Gastroesophageal sphincter (tissue), 3 donors: ENCODE data around the gene CMIP.

Source experiments
- EP300 ChIP-seq: sonication (generic); formaldehyde crosslinking; IDR thresholded peaks from one replicate; pipeline ENCODE4 v1.6.1; 2017; ENCODE audit warnings: antibody characterized with exemption, mild to moderate bottlenecking
- POLR2A ChIP-seq, 2 donors: fragments of 450-650 bp; IDR thresholded peaks; one replicate each; pipeline ENCODE4 v1.6.1; 2017; ENCODE audit warnings: antibody characterized with exemption in 2 of 2, mild to moderate bottlenecking in 2 of 2, moderate library complexity in 1 of 2
- POLR2AphosphoS5 ChIP-seq: sonication (generic); formaldehyde crosslinking; IDR thresholded peaks from one replicate; pipeline ENCODE4 v1.6.1; 2017; ENCODE audit warnings: antibody characterized with exemption
- TF ChIP-seq, protein P1 (sequence below), 4 experiments: fragments of 200-600 bp in 2 of 4; fragments of 450-650 bp in 2 of 4; sonication (generic) in 1 of 4; IDR thresholded peaks; one replicate each; pipeline ENCODE4 v1.5.1; 2017 to 2019; ENCODE audit warnings: antibody characterized with exemption in 4 of 4, mild to moderate bottlenecking in 2 of 4, moderate library complexity in 2 of 4

DNA sequence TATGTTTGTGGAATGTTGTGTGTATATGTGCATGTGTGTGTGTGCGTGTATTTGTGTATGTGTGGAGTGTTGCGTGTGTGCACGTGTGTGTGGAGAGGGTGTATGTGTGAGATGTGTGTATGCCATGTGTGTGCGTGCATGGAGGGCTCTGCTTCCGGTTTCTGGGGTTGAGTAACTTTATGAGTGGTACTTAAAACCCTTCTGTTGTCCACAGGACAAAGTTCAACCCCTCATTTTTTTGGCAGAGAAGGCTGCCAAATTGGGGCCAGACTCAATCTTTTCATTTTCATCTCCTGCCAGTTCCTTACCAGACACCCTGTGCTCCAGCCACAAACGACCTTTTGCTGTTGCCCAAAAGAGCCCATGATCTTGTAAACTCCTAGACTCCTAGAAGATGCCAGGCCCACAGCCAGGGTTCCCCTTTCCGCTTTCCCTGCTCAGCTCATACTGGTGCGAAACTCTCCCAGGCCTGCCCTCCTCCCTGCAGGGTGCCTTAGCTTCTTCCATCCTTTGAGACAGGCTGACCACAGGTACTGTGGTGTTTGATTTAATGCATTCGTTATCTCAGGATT lies 100.2 kb downstream of the CMIP start:
- TF ChIP-seq POLR2A (IDR thresholded peaks at IDR 0.05) = no peak
- TF ChIP-seq, protein P1, sequence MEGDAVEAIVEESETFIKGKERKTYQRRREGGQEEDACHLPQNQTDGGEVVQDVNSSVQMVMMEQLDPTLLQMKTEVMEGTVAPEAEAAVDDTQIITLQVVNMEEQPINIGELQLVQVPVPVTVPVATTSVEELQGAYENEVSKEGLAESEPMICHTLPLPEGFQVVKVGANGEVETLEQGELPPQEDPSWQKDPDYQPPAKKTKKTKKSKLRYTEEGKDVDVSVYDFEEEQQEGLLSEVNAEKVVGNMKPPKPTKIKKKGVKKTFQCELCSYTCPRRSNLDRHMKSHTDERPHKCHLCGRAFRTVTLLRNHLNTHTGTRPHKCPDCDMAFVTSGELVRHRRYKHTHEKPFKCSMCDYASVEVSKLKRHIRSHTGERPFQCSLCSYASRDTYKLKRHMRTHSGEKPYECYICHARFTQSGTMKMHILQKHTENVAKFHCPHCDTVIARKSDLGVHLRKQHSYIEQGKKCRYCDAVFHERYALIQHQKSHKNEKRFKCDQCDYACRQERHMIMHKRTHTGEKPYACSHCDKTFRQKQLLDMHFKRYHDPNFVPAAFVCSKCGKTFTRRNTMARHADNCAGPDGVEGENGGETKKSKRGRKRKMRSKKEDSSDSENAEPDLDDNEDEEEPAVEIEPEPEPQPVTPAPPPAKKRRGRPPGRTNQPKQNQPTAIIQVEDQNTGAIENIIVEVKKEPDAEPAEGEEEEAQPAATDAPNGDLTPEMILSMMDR (IDR thresholded peaks at IDR 0.05) = no peak
- TF ChIP-seq POLR2AphosphoS5 = no peak
- no peak for TF ChIP-seq EP300
